HG03457 (cell line): ENCODE measurements around the gene TBCD.

Source experiments
- ATAC-seq: cut with Tn5 transposase; IDR thresholded peaks from one replicate; pipeline ENCODE4 v1.9.1; 2021; ENCODE audit warnings: moderate number of reproducible peaks; ENCODE audit not compliant: unreplicated experiment

TBCD gene

GRCh38 chr17:82898976-82899514 is 147.2 kb downstream of the TBCD start:
- ATAC-seq: no peak

GRCh38 chr17:82899941-82900340 is 148.1 kb downstream of the TBCD start:
- no peak for ATAC-seq

- ATAC-seq: no peak
These were observed 148.9 kb downstream of the TBCD start for GRCh38 chr17:82900741-82901140.

- no peak for ATAC-seq
These were observed 149.5 kb downstream of the TBCD start for GRCh38 chr17:82901356-82901755.

GRCh38 chr17:82901856-82902255 is 150.0 kb downstream of the TBCD start:
- ATAC-seq: no peak

GRCh38 chr17:82902972-82903874 is 151.4 kb downstream of the TBCD start:
- no peak for ATAC-seq

- ATAC-seq: no peak
These were observed 153.3 kb downstream of the TBCD start for GRCh38 chr17:82905130-82905529.

- ATAC-seq: no peak
These were observed 156.1 kb downstream of the TBCD start for GRCh38 chr17:82907797-82908542.

- no peak for ATAC-seq
These were observed 156.8 kb downstream of the TBCD start for GRCh38 chr17:82908543-82909160.

GRCh38 chr17:82909322-82909904 is 157.5 kb downstream of the TBCD start:
- no peak for ATAC-seq

GRCh38 chr17:82910041-82910481 is 158.2 kb downstream of the TBCD start:
- ATAC-seq: no peak

- ATAC-seq: no peak
These were observed 158.9 kb downstream of the TBCD start for GRCh38 chr17:82910770-82911169.

- ATAC-seq: no peak
These were observed 160.0 kb downstream of the TBCD start for GRCh38 chr17:82911822-82912221.

- no peak for ATAC-seq
These were observed 160.7 kb downstream of the TBCD start for GRCh38 chr17:82912484-82913089.

GRCh38 chr17:82913304-82914043 is 161.6 kb downstream of the TBCD start:
- ATAC-seq: no peak

- no peak for ATAC-seq
These were observed 162.5 kb downstream of the TBCD start for GRCh38 chr17:82914375-82914774.

- ATAC-seq: no peak
These were observed 163.3 kb downstream of the TBCD start for GRCh38 chr17:82915010-82915756.

GRCh38 chr17:82915757-82916027 is 163.8 kb downstream of the TBCD start:
- no peak for ATAC-seq

GRCh38 chr17:82917699-82918345 is 166.0 kb downstream of the TBCD start:
- ATAC-seq: no peak
